NB4 (cell line): ENCODE measurements around the gene HOXA5.

Experiments
- MYC ChIP-seq: IDR thresholded peaks from 2 replicates; pipeline ENCODE4 v1.6.1; 2011; ENCODE audit warnings: low read depth, low read length
- POLR2A ChIP-seq: IDR thresholded peaks from 2 replicates; pipeline ENCODE4 v1.6.1; 2011; ENCODE audit warnings: mild to moderate bottlenecking; ENCODE audit not compliant: insufficient read length; ENCODE audit errors: extremely low read depth
- TF ChIP-seq, protein P1 (sequence below): IDR thresholded peaks from one replicate; pipeline ENCODE4 v1.5.1; 2012; ENCODE audit warnings: low read depth, low read length
- TF ChIP-seq, protein P2 (sequence below): IDR thresholded peaks from 2 replicates; pipeline ENCODE4 v1.6.1; 2011; ENCODE audit warnings: low read depth, low read length

DNA sequence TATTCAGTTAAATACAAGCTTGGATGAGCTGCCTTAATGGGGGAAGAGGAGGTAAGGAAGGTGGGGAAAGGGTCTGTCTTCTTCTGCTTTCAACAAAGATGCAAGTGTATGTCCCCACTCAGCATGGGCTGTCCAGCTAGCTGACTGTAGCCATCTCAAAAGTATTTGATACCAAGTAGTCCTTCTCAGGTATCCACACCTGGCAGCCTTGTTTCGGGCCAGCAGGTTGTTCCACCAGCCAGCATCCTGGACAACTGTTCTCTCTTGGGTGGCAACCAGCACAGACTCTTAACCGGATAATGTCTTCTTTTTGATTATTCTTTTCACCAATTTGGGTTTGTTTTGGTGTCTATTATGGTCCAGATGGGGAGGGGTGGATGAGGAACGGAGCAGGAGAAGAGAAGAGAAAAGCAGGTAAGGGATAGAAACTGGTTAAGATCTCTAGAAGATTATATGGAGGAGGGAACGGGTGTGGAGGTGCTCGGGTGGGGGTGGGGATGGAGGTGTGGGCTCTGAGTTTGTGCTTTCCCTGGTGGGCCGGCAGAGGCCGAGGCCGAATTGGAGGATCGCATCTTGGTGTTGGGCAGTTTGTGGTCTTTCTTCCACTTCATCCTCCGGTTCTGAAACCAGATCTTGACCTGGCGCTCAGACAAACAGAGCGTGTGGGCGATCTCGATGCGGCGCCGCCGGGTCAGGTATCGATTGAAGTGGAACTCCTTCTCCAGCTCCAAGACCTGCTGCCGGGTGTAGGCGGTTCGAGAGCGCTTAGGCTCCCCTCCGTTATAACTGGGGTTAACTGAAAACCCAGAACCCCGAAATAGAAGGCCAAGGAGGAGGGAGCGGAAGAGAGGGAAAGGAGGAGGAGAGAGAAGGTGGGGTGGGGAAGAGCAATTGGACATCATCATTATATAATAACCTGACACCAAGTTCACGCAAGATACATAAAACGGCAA lies 14.4 kb downstream of the HOXA5 start:
- TF ChIP-seq, protein P1, sequence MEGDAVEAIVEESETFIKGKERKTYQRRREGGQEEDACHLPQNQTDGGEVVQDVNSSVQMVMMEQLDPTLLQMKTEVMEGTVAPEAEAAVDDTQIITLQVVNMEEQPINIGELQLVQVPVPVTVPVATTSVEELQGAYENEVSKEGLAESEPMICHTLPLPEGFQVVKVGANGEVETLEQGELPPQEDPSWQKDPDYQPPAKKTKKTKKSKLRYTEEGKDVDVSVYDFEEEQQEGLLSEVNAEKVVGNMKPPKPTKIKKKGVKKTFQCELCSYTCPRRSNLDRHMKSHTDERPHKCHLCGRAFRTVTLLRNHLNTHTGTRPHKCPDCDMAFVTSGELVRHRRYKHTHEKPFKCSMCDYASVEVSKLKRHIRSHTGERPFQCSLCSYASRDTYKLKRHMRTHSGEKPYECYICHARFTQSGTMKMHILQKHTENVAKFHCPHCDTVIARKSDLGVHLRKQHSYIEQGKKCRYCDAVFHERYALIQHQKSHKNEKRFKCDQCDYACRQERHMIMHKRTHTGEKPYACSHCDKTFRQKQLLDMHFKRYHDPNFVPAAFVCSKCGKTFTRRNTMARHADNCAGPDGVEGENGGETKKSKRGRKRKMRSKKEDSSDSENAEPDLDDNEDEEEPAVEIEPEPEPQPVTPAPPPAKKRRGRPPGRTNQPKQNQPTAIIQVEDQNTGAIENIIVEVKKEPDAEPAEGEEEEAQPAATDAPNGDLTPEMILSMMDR: no peak
- TF ChIP-seq POLR2A (no peak), MYC (no peak)
- TF ChIP-seq, protein P2, sequence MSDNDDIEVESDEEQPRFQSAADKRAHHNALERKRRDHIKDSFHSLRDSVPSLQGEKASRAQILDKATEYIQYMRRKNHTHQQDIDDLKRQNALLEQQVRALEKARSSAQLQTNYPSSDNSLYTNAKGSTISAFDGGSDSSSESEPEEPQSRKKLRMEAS: no peak
